Esophagus muscularis mucosa (tissue), 4 donors: ENCODE data around the gene IL17REL.

Experiments used
- CTCF ChIP-seq, 3 experiments: fragments of 200-600 bp in 2 of 3; fragments of 450-650 bp in 1 of 3; sonication (generic) in 2 of 3; IDR thresholded peaks; one replicate each; pipeline ENCODE4 v1.5.1; 2017 to 2019; ENCODE audit warnings: antibody characterized with exemption in 3 of 3, mild to moderate bottlenecking in 2 of 3, moderate library complexity in 1 of 3
- EP300 ChIP-seq: sonication (generic); formaldehyde crosslinking; IDR thresholded peaks from one replicate; pipeline ENCODE4 v1.6.1; 2017; ENCODE audit warnings: antibody characterized with exemption
- POLR2A ChIP-seq: fragments of 450-650 bp; IDR thresholded peaks from one replicate; pipeline ENCODE4 v1.6.1; 2017; ENCODE audit warnings: antibody characterized with exemption, moderate library complexity, mild to moderate bottlenecking, low read depth
- POLR2AphosphoS5 ChIP-seq, 2 donors: sonication (generic); formaldehyde crosslinking; IDR thresholded peaks; one replicate each; pipeline ENCODE4 v1.6.1; 2017; ENCODE audit warnings: antibody characterized with exemption in 2 of 2

DNA sequence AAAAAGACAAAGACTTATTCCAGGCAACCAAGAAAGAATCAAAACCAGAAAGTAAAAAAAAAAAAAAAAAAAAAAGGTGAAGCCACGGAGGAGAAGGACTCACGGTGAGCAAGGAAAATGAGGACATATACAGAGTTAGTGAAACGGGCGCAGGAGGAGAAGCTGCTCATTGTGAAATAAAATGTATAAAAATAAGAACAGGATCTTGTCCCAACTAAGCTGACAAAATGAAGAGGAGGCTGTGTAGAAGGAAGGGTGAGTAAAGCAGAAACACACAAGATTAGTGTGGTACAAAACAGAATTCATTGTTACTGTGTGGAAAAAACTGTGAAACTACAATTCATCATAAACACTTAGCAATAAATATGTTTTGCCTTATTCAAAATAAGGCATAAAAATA, 7.6 kb downstream of the IL17REL start:
- TF ChIP-seq CTCF (IDR thresholded peaks at IDR 0.05) (no peak), POLR2A (no peak), EP300 (no peak), POLR2AphosphoS5 (IDR thresholded peaks at IDR 0.05) (no peak)
